HepG2 (cell line): ENCODE results near the gene RFX2. TPM values are rescaled to one million over a fixed set of nuclear protein-coding genes. Genes with fewer than 3 reads are reported as not detected.

ENCODE experiments used
- ATAC-seq: fragments of 200-7000 bp; cut with Tn5 transposase; 3 replicates; pipeline ENCODE4 v1.9.1; 2020; ENCODE audit warnings: mild to moderate bottlenecking, moderate library complexity
- BruUV-seq: library from RNA; stranded (reverse); fragments of 400-500 nt; replicated peaks from 2 replicates; lab custom pipeline; 2021; lab: Mats Ljungman, UMichigan
- CTCF ChIA-PET: fragments of 300-600 bp; formaldehyde crosslinking; extraction: SDS; loops from one replicate; lab custom pipeline; 2021; ENCODE audit warnings: low total read pairs, inconsistent platforms, low intra/inter-chr PET ratio; lab: Yijun Ruan, JAX
- POLR2A ChIA-PET: fragments of 350-600 bp; sonication (Branson Sonifier 250); formaldehyde crosslinking; loops from one replicate; lab custom pipeline; 2020; ENCODE audit warnings: antibody characterized with exemption, inconsistent platforms; lab: Yijun Ruan, JAX
- DNase-seq: peaks from one replicate; pipeline ENCODE4 v3.0.0-alpha.2; 2015; ENCODE audit warnings: low spot score
- FAIRE-seq: peaks from 3 replicates; lab custom pipeline; 2011; peaks lifted over from hg19 to GRCh38; lab: Jason Lieb, UNC
- H2AFZ ChIP-seq: one replicate; pipeline ENCODE4 v1.6.1; 2011; ENCODE audit warnings: low read length, inconsistent platforms
- H3K27ac ChIP-seq: fragments of 300-600 bp; 3 replicates; pipeline ENCODE4 v1.8.0; 2011; ENCODE audit warnings: mixed run types, mild to moderate bottlenecking, mixed read lengths, low read length, inconsistent platforms; ENCODE audit not compliant: insufficient read depth; ENCODE audit errors: extremely low read length
- H3K27me3 ChIP-seq, 2 experiments: fragments of 200-600 bp in 1 of 2; 2 replicates in 1 of 2; 3 replicates in 1 of 2; pipeline versions ENCODE4 v1.6.0 to v1.8.0; 2011; ENCODE audit warnings: low read length in 2 of 2, mild to moderate bottlenecking in 2 of 2, moderate library complexity in 2 of 2, inconsistent platforms in 1 of 2; ENCODE audit not compliant: insufficient read depth in 2 of 2, control insufficient read depth in 1 of 2
- H3K36me3 ChIP-seq, 2 experiments: fragments of 200-600 bp in 1 of 2; replicated peaks in 1 of 2; 2 replicates in 1 of 2; 3 replicates in 1 of 2; pipeline versions ENCODE4 v1.5.1 to v1.8.0; 2011; ENCODE audit warnings: low read length in 2 of 2, inconsistent platforms in 1 of 2; ENCODE audit not compliant: insufficient read depth in 2 of 2, control insufficient read depth in 1 of 2
- H3K4me1 ChIP-seq: 2 replicates; pipeline ENCODE4 v1.5.1; 2012; ENCODE audit warnings: low read length, inconsistent platforms; ENCODE audit not compliant: insufficient read depth
- H3K4me2 ChIP-seq: 2 replicates; pipeline ENCODE4 v1.6.0; 2011; ENCODE audit warnings: low read depth, low read length, inconsistent platforms
- H3K4me3 ChIP-seq, 3 experiments: fragments of 200-600 bp in 1 of 3; sonication (generic), shearing (Covaris generic) in 1 of 3; replicated peaks in 1 of 3; 2 replicates each; pipeline ENCODE4 v1.5.1; 2011 to 2016; ENCODE audit warnings: low read length in 3 of 3, inconsistent platforms in 2 of 3, low read depth in 2 of 3, mild to moderate bottlenecking in 2 of 3, control low read depth in 1 of 3, mixed read lengths in 1 of 3; ENCODE audit not compliant: insufficient read depth in 1 of 3
- H3K79me2 ChIP-seq: one replicate; pipeline ENCODE4 v1.6.1; 2011; ENCODE audit warnings: low read length, inconsistent platforms; ENCODE audit not compliant: insufficient read depth
- H3K9ac ChIP-seq: 2 replicates; pipeline ENCODE4 v1.6.0; 2011; ENCODE audit warnings: mild to moderate bottlenecking, low read depth, low read length, inconsistent platforms; ENCODE audit not compliant: insufficient read depth
- H3K9me3 ChIP-seq: 2 replicates; pipeline ENCODE4 v1.5.1; 2012; ENCODE audit warnings: mild to moderate bottlenecking, low read length
- H4K20me1 ChIP-seq: 2 replicates; pipeline ENCODE4 v1.6.0; 2011; ENCODE audit warnings: inconsistent platforms, mild to moderate bottlenecking, low read length, moderate library complexity; ENCODE audit not compliant: insufficient read depth
- ETS1 ChIP-seq: sonication (generic); formaldehyde crosslinking; IDR thresholded peaks from 2 replicates; pipeline ENCODE4 v1.4.0; 2020; ENCODE audit warnings: missing genetic modification reagents
- MEIS1 ChIP-seq: sonication (generic); formaldehyde crosslinking; IDR thresholded peaks from 2 replicates; pipeline ENCODE4 v1.9.0; 2021; ENCODE audit warnings: mild to moderate bottlenecking, missing genetic modification reagents, moderate library complexity, borderline replicate concordance
- ZFP1 ChIP-seq: IDR thresholded peaks from 2 replicates; pipeline ENCODE4 v1.6.1; 2016
- ZNF570 ChIP-seq: sonication (generic); formaldehyde crosslinking; IDR thresholded peaks from 2 replicates; pipeline ENCODE4 v1.4.0; 2020; ENCODE audit warnings: mild to moderate bottlenecking, missing genetic modification reagents, borderline replicate concordance
- WGBS: methylation state at CpG from one replicate; pipeline ENCODE4 v1.1.6; 2017; ENCODE audit warnings: low lambda C conversion rate; 5-methylcytosine and 5-hydroxymethylcytosine counted together
- in situ Hi-C: cut with HindIII; loops from 2 replicates; pipeline ENCODE4 v1.10.0; 2017; ENCODE audit warnings: low pct_unique_long_range_greater_than_20kb; ENCODE audit not compliant: extremely low pct_ligation_motif_present
- intact Hi-C: fragments of 100-400 bp; cut with micrococcal nuclease; formaldehyde crosslinking; loops from one replicate; pipeline ENCODE4 v1.10.0; 2022; ENCODE audit not compliant: unreplicated experiment
- polyA plus RNA-seq, 8 experiments: library from polyadenylated mRNA; depleted of rRNA in 3 of 8; stranded (reverse) in 7 of 8; unstranded in 1 of 8; fragments of >200 nt; fragmentation: Illumina TruSeq in 4 of 8; extraction: Trizol in 4 of 8; gene quantifications; 2 replicates each; pipeline versions ENCODE4 v1.2.1 to v1.2.3, GENCODE V29; 2011 to 2016; ENCODE audit warnings: low read depth in 4 of 8, missing spikeins in 1 of 8, mixed read lengths in 1 of 8; ENCODE audit not compliant: insufficient read depth in 1 of 8
- total RNA-seq, 5 experiments: library from RNA; depleted of rRNA; stranded (reverse); fragments of >200 nt; fragmentation: Illumina TruSeq; extraction: Trizol; gene quantifications; 2 replicates each; pipeline ENCODE4 v1.2.3, GENCODE V29; 2016; ENCODE audit warnings: low read depth in 1 of 5
- TF ChIP-seq, protein P1 (sequence below): sonication (generic); formaldehyde crosslinking; IDR thresholded peaks from 2 replicates; pipeline ENCODE4 v1.8.0; 2022; ENCODE audit warnings: mild to moderate bottlenecking, missing genetic modification reagents, moderate library complexity

RFX2 gene
- total and polyA plus RNA-seq, 2 of the 13 experiments (the other 11 are each of a cell fraction or from before 2014, with no cell fraction given), result 2.8 to 3.3 TPM

DNA sequence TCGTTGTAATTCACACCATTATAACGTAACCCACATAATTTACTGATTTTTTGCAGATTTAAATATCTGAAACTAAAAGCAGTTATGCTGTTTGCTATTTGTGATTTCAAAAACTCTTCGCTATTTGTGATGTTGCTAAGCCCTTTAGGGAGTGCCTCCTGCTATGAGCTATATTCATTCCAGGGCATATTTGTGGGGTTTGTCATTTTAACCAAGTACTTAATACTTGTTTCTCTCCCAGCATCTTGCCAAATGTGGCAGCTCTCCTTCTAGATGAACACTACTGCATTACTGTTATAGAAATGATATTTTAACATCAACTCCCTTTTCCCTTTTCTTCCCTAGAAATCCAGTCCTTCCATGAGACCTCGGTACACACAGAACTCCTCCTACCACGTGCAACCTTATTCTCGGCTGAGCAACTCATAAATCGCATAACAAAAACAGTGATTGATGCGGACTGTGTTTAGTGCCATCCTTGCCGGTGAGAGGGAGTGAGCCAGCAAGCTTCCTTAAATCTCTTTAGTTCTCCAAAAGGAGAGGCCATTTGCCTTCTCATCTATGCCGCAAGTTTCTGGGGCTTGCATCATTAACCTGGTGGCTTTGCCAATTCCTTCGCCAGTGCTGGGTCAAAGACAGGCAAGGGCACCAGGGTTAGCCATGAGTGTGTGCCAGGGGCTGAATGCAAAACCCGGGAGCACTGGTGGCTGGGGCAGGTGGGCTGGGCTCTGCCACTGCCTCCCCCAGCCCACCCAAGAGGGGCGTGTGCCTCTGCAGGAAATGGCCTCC is 33.4 kb downstream of the RFX2 start (continued):
- no peak for TF ChIP-seq ZNF570 (CRISPR knock-in tag)

DNA sequence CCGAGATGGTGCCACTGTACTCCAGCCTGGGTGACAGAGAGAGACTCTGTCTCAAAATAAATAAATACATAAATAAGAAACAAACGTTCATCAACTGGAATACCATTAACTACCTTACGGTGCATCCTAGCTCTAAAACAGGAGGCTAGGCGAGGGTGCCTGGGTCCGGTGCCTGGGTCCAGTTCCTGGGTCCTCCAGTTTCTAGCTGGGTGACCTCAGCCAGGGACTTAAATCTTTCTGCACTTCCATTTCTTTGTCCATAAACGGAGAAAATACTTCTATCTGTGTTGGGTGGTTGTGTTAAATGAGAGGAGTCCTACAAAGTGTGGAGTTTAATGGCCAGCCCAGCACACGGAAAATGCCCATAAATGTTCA is 34.0 kb downstream of the RFX2 start:
- Histone ChIP-seq H2AFZ (no peak overlapping the region), H3K4me3 (no peak overlapping the region), H3K9me3 (no peaks in the 10 kb centered on the region), H3K27ac (no peak overlapping the region), H3K4me1 (peaks cover 16% of the 10 kb centered on the region), H3K27me3 (peaks cover 0 to 2% of the 10 kb centered on the region in 2 experiments; a peak in 1 of 5 replicates), H3K79me2 (no peaks in the 10 kb centered on the region)
- DNase-seq, result no peak
- 76% methylated on average over 7 of the region's 7 CpGs for WGBS
- POLR2A ChIA-PET, result no interaction called here
- no peak for ATAC-seq
- intact Hi-C loops, result no loop called here
- no TSS peak for BruUV-seq
- TF ChIP-seq ZFP1 (CRISPR knock-in tag) (no peak), MEIS1 (CRISPR knock-in tag) (no peak), ETS1 (CRISPR knock-in tag) (no peak)
- TF ChIP-seq, protein P1, sequence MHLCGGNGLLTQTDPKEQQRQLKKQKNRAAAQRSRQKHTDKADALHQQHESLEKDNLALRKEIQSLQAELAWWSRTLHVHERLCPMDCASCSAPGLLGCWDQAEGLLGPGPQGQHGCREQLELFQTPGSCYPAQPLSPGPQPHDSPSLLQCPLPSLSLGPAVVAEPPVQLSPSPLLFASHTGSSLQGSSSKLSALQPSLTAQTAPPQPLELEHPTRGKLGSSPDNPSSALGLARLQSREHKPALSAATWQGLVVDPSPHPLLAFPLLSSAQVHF, result no peak
- TF ChIP-seq, all 625 proteins: peak for 0
- Histone ChIP-seq H4K20me1 (no peaks in the 10 kb centered on the region), H3K9ac (no peak overlapping the region), H3K4me2 (no peak overlapping the region), H3K36me3 (no peaks in the 10 kb centered on the region)
- CTCF ChIA-PET, result no interaction called here
- no peak for FAIRE-seq
- in situ Hi-C loops, result no loop called here
